NCI-H1694 treated with DMSO at 0.1 percent for 48 hours (cell line): Measurements from ENCODE around the gene FOXP1.
"Not testable (repeated sequence)": the region's sequence is repeated elsewhere in the genome, so short reads cannot be mapped to it uniquely, and the experiment has no call there.

Source experiments
- DNase-seq: peaks from one replicate; lab custom pipeline; 2025; lab: John Stamatoyannopoulos, UW

Gene FOXP1

DNA sequence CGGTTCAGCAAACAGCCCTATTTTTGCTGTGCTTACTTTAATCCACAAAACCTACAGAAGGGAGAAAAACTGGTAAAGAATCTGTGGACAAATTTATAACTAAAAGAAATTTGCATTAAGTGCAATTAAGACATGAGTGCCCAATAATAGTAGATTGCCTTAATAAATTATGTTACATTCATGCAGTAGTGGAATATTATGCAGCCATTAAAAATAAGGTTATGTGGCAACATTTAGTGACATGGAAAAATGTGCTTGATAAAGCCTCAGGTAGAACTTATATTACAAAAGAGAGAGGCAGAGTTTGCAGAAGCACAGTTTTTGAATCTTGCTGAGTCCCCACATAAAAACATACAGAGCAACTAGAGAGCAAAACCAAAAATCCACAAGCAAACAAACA is 253.0 kb downstream of the FOXP1 start:
- DNase-seq = no peak

DNA sequence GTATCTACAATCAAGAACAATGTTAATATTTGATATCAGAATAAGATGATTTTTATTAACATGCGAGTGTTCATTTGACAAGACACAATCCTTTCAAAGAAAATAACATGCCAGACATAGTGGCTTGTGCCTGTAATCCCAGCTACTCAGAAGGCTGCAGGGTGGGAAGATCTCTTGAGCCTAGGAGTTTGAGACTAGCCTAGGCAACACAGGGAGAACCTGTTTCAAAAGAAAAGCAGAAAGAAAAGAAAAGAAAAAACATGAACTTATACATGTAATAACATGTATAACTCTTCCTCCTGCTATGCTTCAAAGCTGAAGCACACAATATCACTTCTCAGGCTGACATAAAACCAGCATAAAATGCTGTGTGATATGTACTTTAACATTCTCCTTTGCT is 253.7 kb downstream of the FOXP1 start:
- DNase-seq = no peak

DNA sequence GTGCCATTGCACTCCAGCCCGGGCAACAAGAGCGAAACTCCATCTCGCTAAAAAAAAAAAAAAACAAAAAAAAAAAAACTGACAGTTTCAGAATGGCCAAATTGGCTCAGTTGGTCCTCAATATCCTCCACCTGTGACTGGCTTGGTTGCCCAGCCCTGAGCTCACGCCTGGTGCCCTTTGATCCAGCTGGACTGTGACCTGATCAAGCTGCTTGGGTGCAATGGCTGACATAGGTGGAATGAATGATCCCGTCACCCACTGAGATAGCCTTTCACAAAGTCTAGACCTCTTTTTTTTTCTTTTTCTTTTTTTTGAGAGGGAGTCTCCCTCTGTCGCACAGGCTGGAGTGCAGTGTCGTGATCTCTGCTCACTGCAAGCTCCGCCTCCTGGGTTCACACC is 254.6 kb downstream of the FOXP1 start:
- no peak for DNase-seq

DNA sequence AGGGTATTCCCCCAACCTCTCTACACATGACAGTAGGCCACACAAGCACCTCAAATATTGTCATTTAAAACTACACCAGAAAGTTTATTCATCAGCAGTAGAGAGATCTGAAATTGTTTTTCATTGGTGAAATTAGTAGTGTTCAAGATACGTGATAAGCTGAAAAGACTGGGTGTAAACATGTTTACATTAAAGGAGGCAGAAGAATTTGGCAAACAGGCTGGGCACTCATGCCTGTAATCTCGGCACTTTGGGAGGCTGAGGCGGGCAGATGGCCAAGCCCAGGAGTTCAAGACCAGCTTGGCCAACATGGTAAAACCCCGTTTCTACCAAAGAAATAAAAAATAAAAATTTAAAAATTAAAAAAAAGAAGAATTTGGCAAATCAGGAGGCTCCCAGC is 255.6 kb downstream of the FOXP1 start:
- DNase-seq = no peak

DNA sequence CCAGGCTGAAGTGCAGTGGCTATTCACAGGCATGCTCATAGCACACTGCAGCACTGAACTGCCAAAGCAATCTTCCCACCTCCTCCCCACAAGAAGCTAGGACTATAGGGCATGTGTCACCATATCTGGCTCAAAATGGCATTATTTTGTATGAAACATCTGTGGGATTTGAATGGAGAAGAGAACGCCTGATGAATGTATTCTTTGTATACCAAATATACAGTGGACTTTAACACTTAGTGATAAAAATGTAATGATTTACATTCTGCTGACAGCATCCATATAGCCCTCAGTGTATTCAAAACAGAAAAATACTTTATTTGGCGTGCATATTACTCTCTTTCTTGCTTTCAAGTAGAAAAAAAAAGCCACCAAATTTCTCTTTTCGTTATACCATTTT is 257.8 kb downstream of the FOXP1 start:
- DNase-seq = no peak

DNA sequence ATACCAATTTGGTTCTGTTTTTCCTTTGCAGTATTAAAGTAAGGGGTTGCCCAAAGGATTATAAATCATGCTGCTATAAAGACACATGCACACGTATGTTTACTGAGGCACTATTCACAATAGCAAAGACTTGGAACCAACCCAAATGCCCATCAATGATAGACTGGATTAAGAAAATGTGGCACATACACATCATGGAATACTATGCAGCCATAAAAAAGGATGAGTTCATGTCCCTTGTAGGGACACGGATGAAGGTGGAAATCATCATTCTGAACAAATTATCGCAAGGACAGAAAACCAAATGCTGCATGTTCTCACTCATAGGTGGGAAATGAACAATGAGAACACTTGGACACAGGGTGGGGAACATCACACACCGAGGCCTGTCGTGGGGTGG is 259.3 kb downstream of the FOXP1 start:
- not testable (repeated sequence) for DNase-seq

DNA sequence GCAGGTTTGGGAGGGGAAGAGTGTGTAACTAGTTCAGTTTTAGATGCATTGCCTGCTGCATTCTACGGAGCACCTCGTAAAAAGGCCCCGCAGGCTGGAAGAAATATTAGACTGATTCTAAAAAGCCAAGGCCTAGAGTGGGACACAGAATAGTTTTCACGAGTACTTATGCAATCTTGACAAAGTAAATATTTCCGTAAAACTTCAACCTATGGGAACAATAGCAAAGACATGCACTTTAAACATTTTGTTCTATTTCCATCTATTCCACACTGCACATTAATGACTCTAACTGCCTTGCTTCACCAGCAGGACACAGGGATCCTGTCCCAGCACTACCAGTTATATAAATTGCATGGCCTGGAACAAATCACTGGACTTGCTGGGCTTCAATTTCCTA is 260.0 kb downstream of the FOXP1 start:
- DNase-seq = no peak

DNA sequence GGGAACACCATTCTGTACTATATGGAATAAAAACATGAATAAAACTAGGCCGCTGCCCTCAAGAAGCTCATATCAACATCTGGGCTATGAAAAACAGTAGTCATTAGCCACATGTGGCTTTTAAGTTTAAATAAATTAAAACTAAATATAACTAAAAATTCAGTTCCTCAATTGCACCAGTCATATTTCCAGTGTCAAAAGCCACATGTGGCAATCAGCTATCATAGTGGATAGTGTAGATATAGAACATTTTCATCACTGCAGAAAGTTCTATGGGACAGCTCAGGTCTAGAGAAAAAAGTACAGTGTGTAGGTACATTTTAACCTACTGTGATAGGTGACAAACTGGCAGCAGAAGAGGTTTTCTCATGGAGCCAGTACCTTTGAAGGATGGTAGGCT is 261.4 kb downstream of the FOXP1 start:
- no peak for DNase-seq

DNA sequence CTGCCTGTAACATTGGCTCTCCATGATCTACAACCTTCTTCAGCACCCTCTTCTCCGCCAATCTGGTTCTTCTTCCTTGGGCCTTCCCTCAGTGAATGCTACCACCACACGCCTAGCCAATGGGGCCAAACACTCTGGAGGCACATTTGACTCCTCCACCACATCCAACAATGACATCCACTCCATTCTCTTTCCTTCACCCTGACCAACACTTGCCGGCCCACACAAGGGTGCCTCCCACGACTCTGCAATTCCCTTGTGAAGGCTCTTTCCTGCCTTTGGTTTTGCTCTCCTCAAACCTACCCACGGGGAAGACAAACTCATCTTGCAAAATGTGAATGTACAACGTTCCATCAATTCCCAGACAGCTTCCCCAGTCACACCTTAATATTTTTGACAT is 263.8 kb downstream of the FOXP1 start:
- DNase-seq = no peak

DNA sequence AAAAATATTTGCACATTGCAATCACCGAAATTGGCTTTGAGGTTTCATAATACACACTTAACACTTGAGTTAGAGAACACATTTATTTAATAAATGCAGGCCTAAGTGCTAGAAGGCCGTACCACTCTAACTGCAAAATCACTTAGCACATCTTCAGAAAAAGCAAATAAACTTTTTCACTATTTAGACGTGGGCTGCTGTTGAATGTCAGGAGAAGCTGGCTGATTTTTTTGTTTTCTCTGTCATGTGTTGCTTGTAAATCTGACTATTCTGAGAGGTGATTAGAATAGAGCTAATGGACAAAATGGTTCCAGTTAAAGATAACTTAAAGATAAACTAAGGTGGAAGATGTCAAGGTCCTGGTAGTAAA is 265.1 kb downstream of the FOXP1 start:
- no peak for DNase-seq

DNA sequence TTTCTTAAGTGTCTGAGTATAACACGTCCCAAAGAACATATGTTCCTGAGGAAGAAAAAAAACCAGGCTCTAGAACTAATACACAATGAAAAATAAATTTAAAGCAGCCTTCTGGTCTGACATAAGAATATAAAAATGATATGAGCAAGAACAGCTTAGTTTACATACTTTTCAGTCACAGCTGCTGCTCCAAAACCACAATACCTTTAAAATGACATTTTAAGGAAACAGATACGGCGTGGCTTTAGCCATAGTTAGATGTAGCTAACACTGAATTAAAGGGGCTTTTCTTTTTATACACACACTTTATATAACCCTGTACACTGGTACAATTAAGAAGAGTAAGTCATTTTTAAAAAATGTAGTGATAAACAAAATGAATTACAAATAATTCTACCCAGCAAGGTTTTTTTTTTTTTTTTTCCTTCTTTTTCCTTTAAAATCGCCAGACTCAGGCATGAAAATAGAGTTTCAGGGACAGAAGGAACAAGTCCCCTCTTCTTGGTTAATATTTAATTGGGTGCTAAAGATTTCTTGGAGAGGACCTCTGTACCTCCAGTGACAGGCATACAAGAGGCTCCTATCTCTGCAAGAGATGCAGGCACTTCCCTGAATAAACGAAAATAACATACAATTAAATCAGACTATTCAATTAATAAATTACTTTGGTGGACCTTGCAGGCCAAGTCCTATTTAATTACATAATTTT is 265.6 kb downstream of the FOXP1 start:
- no peak for DNase-seq

DNA sequence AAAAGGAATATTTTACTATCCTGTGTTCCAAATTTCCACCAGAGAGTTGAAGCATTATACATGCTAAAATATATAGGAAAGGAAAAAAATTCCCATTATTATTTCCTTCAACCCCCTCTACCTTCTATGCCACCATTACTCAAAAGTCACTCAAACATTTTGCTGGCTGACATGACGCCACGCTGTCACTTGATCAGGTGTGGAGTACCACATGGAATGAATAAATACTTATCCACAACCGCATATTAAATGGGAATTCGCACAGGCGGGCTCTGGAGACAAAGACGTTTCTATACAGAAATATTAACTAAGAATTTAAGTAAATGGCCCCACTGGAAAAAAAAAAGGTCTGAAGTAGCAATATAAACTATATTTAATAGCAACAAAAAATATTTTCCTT is 266.4 kb downstream of the FOXP1 start:
- no peak for DNase-seq

DNA sequence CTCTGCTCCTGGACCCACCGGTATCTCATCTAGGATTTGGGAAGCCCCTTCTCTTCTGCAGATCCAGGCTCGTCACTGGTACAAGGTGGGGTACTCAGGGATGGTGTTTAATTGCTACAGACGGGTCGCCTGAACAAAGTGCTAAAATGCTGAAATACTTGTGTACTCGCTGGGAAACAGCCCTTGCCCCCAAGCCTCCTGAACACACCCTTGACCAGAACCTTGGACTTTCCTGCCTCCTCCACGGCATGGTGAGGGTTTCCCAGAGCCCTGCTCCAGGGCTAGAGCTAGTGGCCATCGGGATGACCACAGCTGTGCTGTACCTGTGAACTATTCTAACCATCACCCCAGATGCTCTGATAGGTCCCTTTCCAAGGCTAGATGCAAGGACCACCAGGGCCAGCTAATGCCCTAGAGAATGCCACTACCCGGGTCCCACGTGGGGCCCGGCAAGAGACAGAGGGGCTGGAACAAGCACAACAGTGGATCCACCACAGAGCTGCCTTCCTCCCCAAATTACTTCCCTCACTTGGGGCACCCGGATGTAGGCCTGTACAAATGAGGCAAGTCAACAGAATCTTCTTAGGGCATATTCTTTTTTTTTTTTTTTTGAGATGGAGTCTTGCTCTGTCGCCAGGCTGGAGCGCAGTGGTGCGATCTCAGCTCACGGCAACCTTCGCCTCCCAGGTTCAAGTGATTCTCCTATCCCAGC is 267.3 kb downstream of the FOXP1 start:
- DNase-seq = no peak

DNA sequence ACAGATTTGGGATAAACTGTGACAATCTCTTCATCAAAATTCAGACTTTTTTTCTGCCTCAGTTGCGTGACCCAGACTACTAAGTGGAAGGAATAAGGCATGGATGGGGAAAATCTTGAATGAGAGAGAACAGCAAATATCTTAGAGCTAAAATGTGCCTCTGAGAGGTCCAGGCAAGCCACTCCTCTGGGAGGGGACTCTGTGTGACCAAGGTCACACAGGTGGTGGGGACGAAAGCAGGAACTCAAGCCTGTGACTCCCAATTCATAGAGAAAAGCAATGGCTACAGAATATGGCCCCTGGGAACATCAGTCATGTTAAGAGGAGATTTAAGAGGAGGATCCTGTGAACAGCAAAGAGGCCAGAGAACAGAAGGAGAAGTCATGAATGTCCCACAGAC is 268.1 kb downstream of the FOXP1 start:
- DNase-seq = no peak

DNA sequence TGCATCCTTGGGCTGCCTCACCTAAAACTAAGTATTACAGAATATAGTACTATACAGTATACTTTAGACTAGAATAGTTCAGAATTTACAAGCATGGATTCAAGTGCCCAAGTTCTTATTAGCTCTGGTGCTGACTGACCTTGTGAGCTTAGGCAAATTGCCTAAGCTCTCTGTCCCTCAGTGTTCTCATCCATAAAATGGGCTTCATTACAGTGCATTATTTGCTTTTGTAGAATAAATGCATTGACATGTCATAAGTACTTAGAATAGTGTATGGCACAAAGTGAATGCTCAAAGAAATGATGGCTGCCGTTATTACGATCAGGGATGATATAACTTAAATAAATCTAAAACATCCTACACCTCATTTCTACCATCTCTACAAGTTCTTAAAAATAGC is 269.7 kb downstream of the FOXP1 start:
- no peak for DNase-seq

DNA sequence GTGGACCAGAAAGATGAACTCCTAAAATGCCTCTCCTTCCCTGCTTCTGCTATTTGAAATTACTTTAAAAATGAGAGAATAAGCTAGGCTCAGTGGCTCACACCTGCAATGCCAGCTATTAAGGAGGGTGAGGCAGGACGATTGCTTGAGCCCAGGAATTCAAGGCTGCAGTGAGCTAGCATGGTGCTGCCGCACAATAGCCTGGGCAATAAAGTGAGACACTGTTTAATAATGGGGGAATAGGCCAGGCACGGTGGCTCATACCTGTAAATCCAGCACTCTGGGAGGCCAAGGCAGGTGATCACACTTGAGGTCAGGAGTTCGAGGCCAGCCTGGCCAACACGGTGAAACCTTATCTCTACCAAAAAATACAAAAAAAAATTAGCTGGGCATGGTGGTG is 271.1 kb downstream of the FOXP1 start:
- DNase-seq = no peak

DNA sequence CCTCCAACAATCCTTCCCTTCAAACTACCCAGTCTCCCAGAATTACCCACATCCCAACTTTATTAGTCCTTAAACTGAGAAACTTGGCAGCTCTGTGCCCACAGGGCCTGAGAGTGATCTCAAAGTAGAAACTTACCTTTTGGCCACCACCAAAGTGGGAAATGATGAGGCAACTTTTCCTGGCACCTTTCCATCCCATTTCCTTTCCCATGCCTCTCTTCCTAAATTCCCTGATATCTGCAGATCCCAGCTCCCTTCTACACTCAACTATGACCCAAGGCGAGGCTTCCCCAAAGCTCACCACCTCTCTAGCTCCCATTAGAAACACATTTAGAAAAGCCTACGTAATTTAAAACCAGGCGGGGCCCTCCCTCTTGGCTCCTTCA is 271.9 kb downstream of the FOXP1 start:
- DNase-seq = no peak

DNA sequence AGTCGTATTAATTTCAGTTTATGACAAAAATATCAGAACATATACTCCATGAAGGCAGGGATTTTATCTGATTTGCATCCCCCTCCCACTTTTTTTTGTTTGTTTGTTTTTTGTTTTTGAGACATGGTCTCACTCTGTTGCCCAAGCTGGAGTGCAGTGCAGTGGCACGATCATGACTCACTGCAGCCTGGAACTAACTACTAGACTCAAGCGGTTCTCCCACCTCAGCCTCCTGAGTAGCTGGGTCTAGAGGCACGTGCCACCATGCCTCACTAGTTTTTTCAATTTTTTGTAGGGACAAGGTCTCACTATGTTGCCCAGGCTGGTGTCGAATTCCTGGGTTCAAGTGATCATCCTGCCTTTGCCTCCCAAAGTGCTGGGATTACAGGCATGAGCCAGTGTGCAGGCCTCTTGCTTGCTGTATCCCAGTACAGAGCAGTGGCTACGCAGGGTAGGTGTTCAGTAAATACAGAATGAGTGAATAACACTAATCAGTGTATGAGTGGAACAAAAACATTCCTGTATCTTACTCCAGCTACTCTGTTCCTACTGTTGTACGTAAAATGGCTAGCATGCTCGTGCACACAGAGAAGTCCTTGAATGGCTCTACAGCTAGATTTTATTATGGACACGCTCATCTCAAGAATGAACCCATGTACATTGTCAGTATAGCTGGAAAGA is 272.4 kb downstream of the FOXP1 start:
- DNase-seq = no peak

DNA sequence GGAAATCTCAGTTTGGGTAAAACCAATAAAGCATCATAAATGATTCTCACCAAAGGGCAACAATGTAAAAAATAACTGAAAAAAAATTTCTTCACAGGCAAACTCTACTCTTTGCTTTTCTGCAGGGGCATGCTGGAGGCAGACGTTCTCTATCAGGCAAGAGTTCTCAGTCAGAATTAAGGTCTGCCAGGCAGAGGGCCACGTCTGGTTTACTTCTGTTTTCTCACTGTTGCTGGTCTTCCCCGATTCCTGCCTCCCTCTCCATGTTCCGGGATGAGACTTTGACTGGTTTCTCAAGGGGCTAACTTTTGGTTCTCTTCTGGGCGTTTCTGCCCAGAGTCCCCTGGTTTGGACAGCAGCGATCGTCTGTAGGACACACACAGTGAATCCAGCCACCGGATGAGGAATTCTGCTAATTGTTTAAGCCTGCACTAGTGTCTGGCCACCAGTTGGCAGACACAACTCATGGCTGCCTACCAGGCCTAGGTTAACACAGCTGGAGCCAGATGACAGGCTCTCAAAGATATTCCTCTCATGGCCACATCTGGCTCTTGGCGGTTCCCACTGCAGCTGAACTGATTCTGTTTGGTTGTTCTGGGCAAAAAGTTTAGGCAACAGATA is 273.1 kb downstream of the FOXP1 start:
- no peak for DNase-seq

DNA sequence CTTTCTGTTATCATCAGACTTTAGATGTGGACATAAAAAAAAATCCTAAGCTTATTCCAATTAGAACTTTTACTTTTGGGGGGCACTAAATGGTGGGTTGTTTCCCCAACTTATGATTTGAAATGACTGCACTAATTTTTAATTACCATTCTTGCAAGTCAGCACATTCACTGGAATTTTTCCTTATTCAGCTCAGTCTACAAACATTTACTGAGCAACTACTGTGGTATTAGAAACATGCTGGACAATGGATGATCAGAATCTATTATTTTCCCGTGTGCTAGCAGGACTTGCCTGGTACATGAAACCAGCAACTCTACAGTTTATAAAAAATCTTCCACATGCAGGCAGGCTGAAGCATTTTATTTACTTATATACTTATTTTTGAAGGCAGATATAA is 273.6 kb downstream of the FOXP1 start:
- no peak for DNase-seq

DNA sequence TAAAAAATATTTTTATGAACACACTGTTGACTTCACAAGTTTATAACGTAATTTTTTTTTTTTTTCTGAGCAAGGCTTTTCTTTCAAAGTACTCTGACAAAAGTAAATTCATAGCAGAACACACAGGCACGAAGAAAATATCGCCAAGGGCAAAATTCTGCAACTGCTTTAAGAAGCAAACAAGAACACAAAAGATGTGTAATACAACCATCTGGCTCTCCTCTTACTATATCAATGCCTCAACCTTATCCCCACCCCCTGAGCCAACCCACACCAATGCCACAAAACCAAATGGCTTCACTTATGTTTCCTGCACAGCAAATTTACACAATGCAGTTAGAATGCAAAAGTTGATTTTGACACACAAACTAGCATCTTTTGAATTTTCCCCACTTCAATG is 274.2 kb downstream of the FOXP1 start:
- no peak for DNase-seq

DNA sequence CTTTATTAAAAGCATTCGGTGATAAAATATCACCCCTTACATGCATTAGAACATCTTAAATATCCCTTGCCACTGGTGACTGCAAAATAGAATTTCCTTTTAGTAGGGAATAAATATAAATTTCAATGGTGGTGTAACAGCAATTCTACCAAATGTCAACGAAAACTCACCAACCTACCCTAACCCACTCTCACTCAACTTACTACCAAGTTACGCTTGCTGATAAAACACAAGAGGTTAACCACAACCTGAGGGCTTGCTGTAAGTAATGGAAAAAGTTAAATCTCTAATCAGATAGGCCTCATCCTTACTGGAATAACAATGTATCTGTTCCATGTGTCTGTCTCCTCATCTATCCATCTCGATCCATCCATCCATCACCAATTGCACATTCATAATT is 274.7 kb downstream of the FOXP1 start:
- no peak for DNase-seq
